GM10266 (cell line): ENCODE data around the gene KMT2C.
"Not testable (repeated sequence)": the region's sequence is repeated elsewhere in the genome, so short reads cannot be mapped to it uniquely, and the experiment has no call there.

Experiments used
- DNase-seq: peaks from one replicate; pipeline ENCODE4 v3.0.0; 2012; ENCODE audit errors: extremely low spot score
- CTCF ChIP-seq: IDR thresholded peaks from 2 replicates; pipeline ENCODE4 v1.5.1; 2012; ENCODE audit warnings: mild to moderate bottlenecking, low read depth; ENCODE audit not compliant: control insufficient read depth, insufficient read depth; ENCODE audit errors: missing control alignments

KMT2C gene

DNA sequence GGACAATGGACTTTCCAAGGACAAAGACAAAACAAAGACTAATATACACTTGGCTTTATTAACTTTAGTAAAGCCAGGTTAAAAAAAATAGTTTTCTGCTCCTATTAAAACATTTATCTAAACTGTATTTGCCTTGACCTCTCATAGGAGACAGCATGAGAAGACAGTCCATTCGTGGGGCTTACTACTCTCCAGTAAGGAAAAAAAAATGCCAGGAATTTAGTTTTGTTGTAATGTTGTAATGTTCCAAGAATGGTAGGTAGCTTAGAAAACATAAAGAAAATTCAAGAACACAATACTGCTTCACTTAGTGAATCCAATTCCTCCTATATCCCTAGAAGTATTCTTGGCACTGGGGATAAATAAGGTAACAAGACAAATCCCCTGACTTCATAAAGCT lies 81.7 kb downstream of the KMT2C start:
- no peak for DNase-seq

GRCh38 chr7:152353281-152353680 lies 82.5 kb downstream of the KMT2C start:
- not testable (repeated sequence) for DNase-seq

More for the DNA sequence above, 81.7 kb downstream of the KMT2C start:
- no peak for TF ChIP-seq CTCF

- DNase-seq, result not testable (repeated sequence)
Observed at GRCh38 chr7:152351747-152352146, 84.1 kb downstream of the KMT2C start.

GRCh38 chr7:152351168-152351567 lies 84.6 kb downstream of the KMT2C start:
- no peak for TF ChIP-seq CTCF
- no peak for DNase-seq

DNA sequence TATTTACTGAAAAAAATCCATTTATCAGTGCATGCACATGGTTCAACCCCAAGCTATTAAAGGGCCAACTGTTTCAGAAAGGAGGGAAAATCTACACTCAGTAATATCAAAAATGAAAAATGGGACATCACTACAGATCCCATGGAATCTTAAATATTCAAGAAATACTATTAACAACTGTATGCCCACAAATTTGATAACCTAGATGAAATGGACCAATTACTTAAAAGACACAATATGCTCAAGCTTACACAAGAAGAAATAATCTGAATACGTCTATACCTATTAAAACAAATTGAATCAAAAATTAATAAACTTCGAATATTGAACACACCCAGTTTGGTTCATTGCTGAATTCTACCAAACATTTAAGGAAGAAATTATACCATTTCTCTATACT lies 87.9 kb downstream of the KMT2C start:
- DNase-seq, result no peak

GRCh38 chr7:152344253-152344652 lies 91.5 kb downstream of the KMT2C start:
- no peak for DNase-seq
- no peak for TF ChIP-seq CTCF

More for the DNA sequence above, 87.9 kb downstream of the KMT2C start:
- no peak for TF ChIP-seq CTCF

- no peak for DNase-seq
- TF ChIP-seq CTCF, result no peak
Observed at GRCh38 chr7:152342796-152343195, 93.0 kb downstream of the KMT2C start.

- TF ChIP-seq CTCF, result no peak
- no peak for DNase-seq
Observed at GRCh38 chr7:152341914-152342236, 93.9 kb downstream of the KMT2C start.
